Keratinocyte (primary cell): ENCODE measurements around the gene MAN2A2.

Experiments used
- CTCF ChIP-seq, 3 experiments: IDR thresholded peaks in 1 of 3; conservative IDR thresholded peaks in 1 of 3; optimal IDR thresholded peaks in 1 of 3; 2 replicates in 2 of 3; 3 replicates in 1 of 3; pipeline versions ENCODE3 to v1.5.1; 2011; ENCODE audit warnings: low read length in 3 of 3, mild to moderate bottlenecking in 3 of 3, moderate library complexity in 2 of 3, control low read depth in 1 of 3, inconsistent platforms in 1 of 3; ENCODE audit not compliant: insufficient read depth in 2 of 3; ENCODE audit errors: extremely low read depth in 1 of 3
- EZH2 ChIP-seq: IDR thresholded peaks from one replicate; pipeline ENCODE4 v1.6.1; 2012; ENCODE audit warnings: inconsistent platforms, mild to moderate bottlenecking, low read length, moderate library complexity

DNA sequence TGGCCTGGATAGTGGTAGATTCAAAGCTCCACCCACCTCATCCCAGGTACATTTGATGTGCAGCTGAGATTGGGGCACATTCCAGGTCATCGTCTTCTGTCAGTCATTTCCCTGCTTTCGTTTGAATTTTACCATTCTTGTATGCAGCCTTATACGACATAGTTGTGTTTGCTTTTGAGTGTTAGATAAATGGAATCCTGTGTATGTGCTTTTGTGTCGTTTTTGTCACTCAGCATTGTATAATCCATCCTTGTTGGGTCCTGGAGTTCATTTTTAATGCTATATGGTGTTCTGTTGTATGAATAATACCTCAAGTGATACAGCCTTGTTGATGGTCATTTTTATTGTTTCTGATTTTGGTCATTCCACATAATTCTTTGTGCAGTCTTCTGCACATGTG lies 58.9 kb downstream of the MAN2A2 start:
- TF ChIP-seq CTCF (optimal IDR thresholded peaks at IDR 0.05 in 1 of 3, IDR thresholded peaks at IDR 0.05 in 1 of 3, conservative IDR thresholded peaks at IDR 0.05 in 1 of 3; ENCODE audit: extremely low read depth in 1 of 3, insufficient read depth in 2 of 3, low read length in 3 of 3) (no peak), EZH2 (no peak)
